CD4-positive, alpha-beta T cell treated with Interleukin-17A for 1 hour (primary cell): ENCODE data around the gene SEZ6L.

ENCODE experiments used
- DNase-seq: peaks from one replicate; pipeline ENCODE4 v3.0.0-alpha.2; 2020

SEZ6L gene

GRCh38 chr22:26246552-26246951 lies 77.3 kb downstream of the SEZ6L start:
- DNase-seq: no peak

GRCh38 chr22:26251869-26252268 lies 82.6 kb downstream of the SEZ6L start:
- no peak for DNase-seq

GRCh38 chr22:26259510-26259909 lies 90.2 kb downstream of the SEZ6L start:
- DNase-seq: no peak

- no peak for DNase-seq
Observed at GRCh38 chr22:26264162-26264561, 94.9 kb downstream of the SEZ6L start.

GRCh38 chr22:26265281-26265680 lies 96.0 kb downstream of the SEZ6L start:
- DNase-seq: no peak

- no peak for DNase-seq
Observed at GRCh38 chr22:26265909-26266308, 96.6 kb downstream of the SEZ6L start.

GRCh38 chr22:26267856-26268255 lies 98.6 kb downstream of the SEZ6L start:
- DNase-seq: no peak

GRCh38 chr22:26269572-26269971 lies 100.3 kb downstream of the SEZ6L start:
- no peak for DNase-seq

GRCh38 chr22:26271427-26271826 lies 102.2 kb downstream of the SEZ6L start:
- no peak for DNase-seq

- DNase-seq: no peak
Observed at GRCh38 chr22:26273011-26273675, 103.9 kb downstream of the SEZ6L start.

GRCh38 chr22:26276529-26277160 lies 107.4 kb downstream of the SEZ6L start:
- no peak for DNase-seq

GRCh38 chr22:26281941-26282340 lies 112.7 kb downstream of the SEZ6L start:
- DNase-seq: no peak

GRCh38 chr22:26283330-26283729 lies 114.1 kb downstream of the SEZ6L start:
- DNase-seq: no peak

GRCh38 chr22:26285632-26286031 lies 116.4 kb downstream of the SEZ6L start:
- no peak for DNase-seq

- DNase-seq: no peak
Observed at GRCh38 chr22:26286091-26286820, 117.0 kb downstream of the SEZ6L start.

GRCh38 chr22:26287382-26288225 lies 118.3 kb downstream of the SEZ6L start:
- no peak for DNase-seq

- no peak for DNase-seq
Observed at GRCh38 chr22:26289611-26290101, 120.4 kb downstream of the SEZ6L start.

- no peak for DNase-seq
Observed at GRCh38 chr22:26291940-26292666, 122.8 kb downstream of the SEZ6L start.

GRCh38 chr22:26292667-26292995 lies 123.4 kb downstream of the SEZ6L start:
- no peak for DNase-seq

GRCh38 chr22:26295563-26296126 lies 126.4 kb downstream of the SEZ6L start:
- no peak for DNase-seq

- no peak for DNase-seq
Observed at GRCh38 chr22:26298605-26299310, 129.5 kb downstream of the SEZ6L start.
